Embryonic facial prominence (tissue), 1 donor: ENCODE measurements around the gene F7.
"Not testable (repeated sequence)": the region's sequence is repeated elsewhere in the genome, so short reads cannot be mapped to it uniquely, and the experiment has no call there.

Source experiments
- DNase-seq: peaks from one replicate; pipeline ENCODE4 v3.0.0-alpha.2; 2016; ENCODE audit errors: extremely low spot score

F7 gene

DNA sequence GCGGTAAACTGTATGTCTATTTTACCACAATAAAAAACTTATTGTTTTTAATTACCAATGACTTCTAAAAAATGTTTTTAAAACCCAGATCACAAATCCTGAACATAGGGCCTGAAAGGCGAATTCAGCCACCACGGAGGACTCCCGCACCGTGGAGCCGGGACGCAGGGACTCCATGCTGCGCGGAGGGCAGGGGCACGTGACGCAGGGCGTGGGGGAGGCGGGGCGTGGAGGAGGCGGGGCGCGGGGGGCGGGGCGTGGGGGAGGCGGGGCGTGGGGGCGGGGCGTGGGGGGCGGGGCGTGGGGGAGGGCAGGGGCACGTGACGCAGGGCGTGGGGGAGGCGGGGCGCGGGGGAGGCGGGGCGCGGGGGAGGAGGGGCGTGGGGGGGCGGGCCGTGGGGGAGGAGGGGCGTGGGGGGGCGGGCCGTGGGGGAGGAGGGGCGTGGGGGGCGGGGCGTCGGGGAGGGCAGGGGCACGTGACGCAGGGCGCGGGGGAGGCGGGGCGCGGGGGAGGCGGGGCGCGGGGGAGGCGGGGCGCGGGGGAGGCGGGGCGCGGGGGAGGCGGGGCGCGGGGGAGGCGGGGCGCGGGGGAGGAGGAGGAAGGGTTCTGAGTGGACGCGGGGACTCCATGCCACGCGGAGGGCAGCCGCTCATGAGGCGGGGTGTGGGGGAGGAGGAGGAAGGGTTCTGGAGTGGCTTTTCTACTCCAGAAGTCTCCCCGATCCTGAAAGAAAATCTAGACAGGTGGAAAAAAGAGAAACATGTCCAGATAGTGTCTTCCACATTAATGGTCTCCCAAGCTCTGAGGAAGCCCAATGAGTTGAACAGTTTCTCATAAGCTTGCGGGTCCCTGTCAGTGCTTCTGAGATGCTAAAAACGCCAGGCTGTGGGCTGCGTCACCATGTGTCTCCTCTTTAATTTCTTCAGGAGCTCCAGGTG lies 48.5 kb downstream of the F7 start:
- DNase-seq = peak; percentile 20

DNA sequence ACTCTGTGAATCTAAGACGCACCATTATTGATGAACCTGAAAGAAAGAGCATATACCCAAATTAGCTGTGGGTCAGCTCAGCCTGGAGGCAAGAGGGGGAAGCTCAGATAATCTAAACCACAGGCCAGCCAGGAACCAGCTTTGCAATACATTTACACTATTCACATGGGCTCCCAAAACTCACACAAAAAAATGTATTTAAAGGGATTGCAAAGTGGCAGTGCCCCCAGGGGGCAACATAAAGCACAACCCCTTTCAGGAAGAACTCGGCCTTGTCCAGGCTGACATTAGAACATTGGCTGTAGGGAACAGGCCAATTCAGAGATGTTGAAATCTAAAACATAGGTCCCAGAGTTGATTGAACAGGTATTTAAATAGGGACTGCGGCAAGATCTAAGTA lies 49.6 kb downstream of the F7 start:
- DNase-seq = no peak

DNA sequence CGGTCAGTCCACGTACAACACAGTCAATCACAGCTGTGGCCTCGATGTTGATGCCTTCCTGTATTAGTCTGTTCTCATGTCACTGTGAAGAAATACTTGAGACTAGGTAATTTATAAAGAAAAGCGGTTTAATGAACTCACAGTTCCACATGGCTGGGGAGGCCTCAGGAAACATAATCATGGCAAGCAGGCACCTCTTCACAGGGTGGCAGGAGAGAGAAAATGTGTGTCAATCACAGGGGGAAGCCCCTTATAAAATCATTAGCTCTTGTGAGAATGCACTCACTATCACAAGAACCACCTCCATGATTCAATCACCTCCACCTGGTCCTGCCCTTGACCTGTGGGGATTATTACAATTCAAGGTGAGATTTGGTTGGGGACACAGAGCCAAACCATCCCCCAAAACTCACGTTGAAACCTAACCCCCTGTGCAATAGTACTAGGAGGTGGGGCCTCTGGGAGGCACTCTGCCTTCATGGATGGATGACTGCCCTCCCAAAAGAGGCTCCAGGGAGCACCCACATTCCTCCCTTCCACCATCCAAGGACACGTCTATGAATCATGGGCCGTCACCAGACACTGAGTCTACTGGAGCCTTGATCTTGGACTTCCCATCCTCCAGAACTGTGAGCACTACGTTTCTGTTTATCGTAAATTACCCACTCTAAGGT lies 50.5 kb downstream of the F7 start:
- DNase-seq = no peak

- no peak for DNase-seq
Measured at GRCh38 chr13:113157206-113157928, 51.8 kb downstream of the F7 start.

- DNase-seq = no peak
Measured at GRCh38 chr13:113157929-113158747, 52.5 kb downstream of the F7 start, which contains the start of gene PROZ. Gene PROZ (plus strand): TSS chr13:113158648. CDS start chr13:113158661, 13 bp downstream.

GRCh38 chr13:113158946-113159345 lies 53.4 kb downstream of the F7 start:
- no peak for DNase-seq

DNA sequence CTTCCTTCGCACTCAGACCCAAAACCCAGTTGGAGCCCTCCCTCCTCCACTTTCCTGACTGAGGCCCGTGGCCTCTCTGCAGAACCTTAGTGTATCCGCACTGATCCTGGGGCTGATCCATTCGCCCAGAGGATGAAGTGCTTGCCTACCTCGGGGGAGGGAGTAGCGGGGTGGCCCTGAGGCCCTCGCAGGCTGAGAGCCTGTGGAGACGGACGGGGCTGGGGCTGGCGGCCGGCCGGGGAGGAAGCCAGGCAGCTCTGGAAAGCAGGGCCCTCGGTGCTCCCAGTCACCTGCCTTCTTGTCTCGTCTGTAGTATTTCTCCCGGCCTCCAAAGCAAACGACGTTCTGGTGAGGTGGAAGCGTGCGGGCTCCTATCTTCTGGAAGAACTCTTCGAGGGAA lies 54.1 kb downstream of the F7 start:
- DNase-seq = no peak

DNA sequence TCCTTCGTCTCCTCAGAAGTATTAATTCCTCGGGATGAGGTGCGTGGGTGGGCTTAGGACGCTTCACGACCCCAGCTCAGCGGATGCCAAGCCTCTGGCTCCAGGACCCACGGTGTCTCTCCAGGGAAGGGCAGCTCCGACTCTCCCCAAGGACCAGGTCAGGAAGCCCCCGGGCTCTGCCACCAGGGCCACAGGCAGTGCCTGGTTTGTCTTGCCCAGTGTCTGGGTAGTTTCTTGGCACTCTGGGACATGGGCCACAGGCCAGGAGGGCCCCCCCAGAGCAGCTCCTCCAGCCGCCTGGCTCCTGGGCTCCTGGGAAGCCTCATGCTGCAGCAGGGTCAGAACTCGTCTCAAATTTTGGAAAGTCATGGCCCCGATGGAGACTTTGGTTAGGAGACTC lies 55.4 kb downstream of the F7 start:
- no peak for DNase-seq

DNA sequence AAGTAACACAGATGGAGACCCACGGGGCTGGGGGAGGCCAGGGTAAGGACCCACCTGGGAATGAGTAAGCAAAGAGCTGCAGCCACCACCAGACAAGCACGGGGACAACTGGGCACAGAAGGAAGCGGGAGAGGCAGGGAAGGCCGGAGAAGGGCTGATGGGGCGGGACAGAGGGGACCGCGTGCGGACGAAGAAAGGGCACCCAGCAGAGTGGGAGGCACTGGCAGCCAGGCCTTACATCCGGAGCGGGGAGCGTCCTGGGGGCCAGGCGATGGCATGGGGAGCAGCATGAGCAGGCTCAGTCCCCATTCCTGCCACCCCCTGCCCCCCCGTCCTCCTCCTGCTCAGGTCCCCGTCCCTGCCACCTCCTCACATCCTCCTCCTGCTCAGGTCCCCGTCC lies 55.8 kb downstream of the F7 start:
- no peak for DNase-seq

GRCh38 chr13:113161975-113162374 lies 56.4 kb downstream of the F7 start:
- DNase-seq = not testable (repeated sequence)

DNA sequence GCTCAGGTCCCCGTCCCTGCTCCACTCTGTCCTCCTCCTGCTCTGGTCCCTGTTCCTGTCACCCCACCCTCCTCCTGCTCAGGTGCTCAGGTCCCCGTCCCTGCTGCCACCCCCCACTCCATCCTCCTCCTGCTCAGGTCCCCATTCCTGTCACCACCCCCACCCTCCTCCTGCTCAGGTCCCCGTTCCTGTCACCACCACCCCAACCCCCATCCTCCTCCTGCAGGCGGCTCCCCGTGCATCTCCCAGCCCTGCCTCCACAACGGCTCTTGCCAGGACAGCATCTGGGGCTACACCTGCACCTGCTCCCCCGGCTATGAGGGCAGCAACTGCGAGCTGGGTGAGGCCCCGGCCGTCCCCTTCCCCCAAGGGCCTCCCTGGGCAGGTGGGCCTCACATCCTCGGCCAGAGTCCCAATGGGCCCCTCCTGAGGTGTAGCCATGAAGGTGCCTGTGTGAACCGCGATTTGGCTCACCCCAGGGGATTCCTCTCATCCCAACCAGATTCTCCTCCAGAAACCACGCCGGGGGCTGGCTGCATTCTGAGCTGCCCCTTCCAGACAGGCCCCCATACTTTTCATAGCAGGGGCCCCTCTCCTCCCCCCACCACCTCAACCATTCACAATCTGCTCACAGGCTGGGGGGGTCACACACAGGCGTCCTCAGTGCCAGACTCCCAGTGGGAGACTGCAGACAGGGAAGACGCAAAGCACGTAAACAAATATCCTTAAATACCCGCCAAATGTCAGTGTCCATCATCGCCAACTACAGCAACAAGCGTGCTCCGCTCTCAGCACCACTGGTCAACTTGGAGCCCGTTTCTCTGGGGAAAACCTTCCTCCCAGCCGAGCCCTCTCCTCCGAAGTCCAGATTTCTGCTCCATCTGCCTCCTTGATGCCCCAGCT lies 57.4 kb downstream of the F7 start:
- no peak for DNase-seq

GRCh38 chr13:113164492-113164891 lies 58.9 kb downstream of the F7 start:
- no peak for DNase-seq

DNA sequence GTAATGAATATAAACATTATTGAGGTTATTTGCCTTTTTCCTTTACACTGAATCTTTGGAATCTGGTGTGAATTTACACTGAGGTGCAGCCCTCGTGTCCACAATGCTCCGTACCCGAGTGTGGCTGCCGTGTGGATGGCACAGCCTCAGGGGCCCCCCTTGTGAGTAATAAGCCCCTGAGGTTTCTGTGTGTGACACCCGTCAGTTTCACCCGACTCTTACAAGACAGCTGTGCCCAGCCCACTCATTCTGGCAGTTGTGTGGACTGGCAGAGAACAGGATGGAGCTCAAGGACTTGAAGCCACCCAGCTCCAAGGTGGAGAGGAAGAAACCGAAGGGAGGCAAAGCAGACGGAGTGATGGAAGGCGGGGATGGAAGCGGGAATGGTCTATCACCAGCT lies 60.7 kb downstream of the F7 start:
- DNase-seq = no peak

- DNase-seq = no peak
Measured at GRCh38 chr13:113166681-113167080, 61.1 kb downstream of the F7 start.

GRCh38 chr13:113167155-113167554 lies 61.6 kb downstream of the F7 start:
- no peak for DNase-seq

- DNase-seq = no peak
Measured at GRCh38 chr13:113167575-113167974, 62.0 kb downstream of the F7 start.

- DNase-seq = no peak
Measured at GRCh38 chr13:113168211-113168610, 62.6 kb downstream of the F7 start.

DNA sequence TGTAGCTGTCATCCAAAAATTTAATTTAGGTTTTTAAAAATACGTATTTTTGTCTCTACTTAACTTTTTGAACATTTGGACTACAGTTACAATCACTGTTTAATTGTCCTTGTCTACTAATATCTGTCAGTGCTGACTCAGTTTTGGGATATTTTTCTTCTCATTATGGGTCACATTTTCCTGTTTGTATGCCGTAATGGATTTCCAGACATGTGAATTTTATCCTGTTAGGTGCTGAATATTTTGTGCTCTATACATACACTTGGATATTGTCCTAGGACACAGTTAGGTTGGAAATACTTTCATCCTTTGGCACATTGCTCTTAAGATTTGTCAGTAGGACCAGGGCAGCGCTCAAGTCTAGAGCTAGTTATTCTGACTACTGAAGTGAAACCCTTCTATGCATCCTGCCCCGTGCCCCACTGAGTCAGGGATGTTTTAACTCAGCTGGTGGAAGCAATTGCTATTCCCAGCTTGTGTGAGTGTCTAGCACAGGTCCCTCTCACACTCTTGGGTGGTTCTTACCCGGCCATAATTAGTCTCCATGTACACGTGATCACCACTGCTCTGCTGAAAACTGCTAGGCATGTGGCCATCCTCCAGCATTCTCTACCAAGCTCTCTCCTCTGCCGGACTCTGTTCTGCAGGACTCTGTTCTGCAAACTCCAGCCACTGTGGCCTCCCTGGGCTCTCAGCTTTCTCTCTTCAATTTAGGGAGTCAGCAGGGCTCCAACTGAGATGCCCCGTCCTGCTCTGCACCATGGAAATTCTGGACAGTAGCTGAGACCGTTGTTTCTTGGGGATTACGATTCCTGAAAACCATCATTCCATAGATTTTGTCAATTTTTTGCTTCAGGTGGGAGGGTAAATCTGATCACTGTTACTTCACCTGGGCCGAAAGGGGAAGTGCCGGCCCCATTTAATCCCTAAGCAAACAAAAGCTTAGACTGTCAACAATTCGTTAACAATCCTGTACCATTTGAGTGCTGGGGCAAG lies 64.0 kb downstream of the F7 start:
- DNase-seq = no peak
